NCI-H345 (cell line): ENCODE data around the gene EXO1.
"Not testable (repeated sequence)": the region's sequence is repeated elsewhere in the genome, so short reads cannot be mapped to it uniquely, and the experiment has no call there.

Experiments
- DNase-seq: peaks from one replicate; lab custom pipeline; 2025; lab: John Stamatoyannopoulos, UW

The EXO1 gene

DNA sequence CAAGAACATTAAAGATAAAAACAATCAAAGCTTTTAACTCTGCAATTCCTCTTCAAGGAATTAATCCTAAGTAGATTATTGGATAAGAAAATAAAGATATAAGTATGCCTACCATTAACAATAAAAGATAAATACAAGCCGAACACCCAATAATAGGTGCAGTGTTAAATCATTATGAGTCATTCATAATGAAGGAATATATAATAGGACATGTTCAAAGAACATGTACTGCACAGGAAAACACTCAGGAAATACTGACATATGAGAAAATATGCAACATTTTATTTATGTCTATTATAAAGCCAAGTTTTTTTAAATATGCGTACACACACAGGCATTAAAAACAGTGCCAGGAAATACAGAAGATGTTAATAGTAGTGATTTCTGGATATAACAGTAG is 11.1 kb upstream of the EXO1 start:
- no peak for DNase-seq

DNA sequence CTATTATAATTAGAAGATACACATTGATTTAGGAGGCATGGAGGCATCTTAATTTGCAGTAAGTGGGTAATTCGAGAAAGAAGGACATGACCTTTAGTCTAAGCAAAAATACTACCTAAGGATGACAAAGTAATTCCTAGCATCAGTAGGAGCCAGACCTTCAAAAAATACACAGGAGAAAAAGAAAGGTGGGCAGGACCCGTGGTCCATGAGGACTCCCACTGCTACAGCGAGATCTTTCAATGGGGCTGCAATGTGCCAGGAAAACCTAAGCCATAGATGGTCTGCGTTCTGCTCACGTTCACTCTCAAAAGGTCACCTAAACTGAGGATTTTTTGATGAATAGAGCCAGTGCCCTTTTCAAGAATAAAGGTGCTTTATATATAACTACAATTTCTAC is 10.6 kb upstream of the EXO1 start:
- DNase-seq: no peak

DNA sequence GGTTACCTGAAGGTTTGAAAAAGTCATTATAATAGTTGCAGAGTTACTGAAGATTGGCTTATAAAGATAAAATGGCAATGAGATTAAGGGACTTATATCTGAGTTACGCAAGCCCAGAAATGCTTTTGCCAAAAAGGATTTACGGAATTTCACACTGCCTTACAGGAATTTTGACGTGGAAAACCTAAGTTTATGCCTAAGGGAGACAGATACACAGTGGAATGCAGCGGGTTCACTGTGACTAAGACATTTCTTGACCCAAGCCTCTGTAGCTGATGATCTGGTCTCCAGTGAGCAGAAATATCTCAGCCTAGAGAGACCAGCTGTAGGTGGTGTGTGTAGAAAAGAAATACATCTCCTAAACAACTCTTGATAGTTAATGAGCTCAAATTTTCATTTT is 10.1 kb upstream of the EXO1 start:
- DNase-seq: no peak

DNA sequence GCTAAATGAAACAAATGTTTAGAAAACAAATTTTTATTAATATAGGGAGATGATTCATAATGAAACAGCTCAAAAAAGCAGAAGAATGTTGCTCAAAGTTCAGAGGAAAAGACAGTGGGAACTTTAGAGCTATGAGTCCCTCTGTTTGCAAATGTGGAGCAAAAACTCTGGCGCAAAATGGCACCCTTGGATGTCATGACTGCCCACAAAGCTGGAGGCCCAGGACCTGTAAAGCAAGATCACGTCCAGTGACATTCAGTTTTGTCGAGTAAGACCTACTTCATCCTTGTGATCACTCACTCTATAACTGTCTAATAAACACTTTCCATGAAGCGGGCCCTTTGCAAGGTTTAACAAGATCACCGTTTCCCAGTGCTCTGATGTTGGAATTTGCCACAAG is 9.1 kb upstream of the EXO1 start:
- no peak for DNase-seq

DNA sequence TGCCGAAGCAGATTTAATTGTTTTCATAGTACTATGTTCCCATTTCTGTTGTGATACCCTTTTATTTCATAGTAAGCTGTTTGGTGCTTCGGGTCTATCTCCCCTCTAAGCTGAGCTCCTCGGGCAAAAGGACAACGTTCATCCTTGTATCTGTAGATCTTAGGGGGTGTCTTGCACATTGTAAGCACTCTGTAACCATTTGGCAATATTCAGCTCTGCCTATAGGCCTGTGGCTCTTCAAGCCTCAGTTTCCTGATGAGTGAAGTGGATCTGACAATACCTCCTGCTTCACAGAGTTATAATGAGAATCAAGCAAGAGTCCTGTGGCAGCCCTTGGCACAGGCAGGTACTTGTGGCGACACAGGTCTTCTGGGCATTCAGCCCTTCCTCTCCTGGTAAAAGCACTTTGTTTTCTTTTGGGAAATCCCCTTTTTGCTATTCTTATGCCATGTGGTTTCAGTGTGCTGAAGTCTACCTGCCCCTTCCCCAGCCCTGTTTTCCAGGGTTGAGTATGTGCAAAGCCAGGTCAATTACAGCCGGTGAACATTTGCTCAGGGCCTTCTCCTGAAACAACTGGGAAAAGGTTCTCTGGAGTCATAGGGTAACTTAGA is 8.5 kb upstream of the EXO1 start:
- no peak for DNase-seq

DNA sequence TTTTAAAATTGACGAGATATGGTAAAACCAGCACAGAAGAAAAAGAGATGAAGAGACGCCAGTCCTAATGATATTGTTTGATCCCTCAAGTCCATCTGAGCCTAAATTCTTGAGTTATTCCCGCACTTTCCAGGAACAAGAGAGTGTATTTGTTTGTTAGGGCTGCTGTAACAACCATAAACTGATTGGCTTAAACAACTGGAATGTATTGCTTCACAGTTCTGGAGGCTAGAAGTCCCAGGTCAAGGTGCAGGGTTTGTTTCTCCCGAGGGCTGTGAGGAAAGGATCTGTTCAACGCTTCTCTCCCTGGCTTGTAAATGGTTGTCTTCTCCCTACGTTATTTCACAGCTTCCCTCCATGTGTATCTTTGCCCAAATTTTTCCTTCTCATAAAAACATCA is 7.8 kb upstream of the EXO1 start:
- DNase-seq: no peak

DNA sequence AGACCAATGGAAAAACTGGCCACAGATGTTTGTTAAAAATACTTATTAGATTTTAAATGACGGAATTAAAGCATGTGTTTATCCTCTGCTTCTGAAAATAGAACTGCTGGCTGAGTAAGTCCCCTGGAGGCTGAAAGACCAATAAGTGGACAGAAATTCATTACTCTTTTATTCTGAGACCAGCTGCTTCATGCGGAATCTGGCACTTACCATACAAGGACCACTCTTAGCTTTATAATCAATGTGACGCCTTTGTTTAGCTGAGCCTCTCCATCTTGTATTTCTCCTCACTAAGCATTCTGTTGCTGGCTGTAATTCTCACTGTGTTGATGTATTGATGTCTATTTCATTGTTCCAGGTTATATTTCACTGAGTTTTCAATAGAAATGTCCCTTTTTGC is 6.3 kb upstream of the EXO1 start:
- peak; percentile 92 for DNase-seq

DNA sequence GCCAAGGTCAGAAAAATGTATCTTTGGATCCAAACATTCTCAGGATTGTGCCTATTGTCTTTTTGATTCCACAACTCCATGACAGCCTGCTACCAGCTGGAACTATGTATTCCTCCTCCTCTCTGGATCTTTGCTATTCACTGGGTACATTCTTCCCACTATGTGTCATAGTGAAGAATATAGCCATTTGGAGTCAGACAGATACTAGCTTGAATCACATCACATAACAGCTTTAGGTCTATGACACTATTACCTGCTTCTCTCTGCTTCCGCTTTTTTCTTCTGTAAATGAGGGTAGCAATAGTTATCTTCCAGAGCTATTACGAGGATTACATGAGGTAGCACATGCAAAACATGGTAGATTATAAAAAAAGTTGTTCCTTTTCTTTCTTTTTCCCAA is 5.4 kb upstream of the EXO1 start:
- peak; percentile 54 for DNase-seq

DNA sequence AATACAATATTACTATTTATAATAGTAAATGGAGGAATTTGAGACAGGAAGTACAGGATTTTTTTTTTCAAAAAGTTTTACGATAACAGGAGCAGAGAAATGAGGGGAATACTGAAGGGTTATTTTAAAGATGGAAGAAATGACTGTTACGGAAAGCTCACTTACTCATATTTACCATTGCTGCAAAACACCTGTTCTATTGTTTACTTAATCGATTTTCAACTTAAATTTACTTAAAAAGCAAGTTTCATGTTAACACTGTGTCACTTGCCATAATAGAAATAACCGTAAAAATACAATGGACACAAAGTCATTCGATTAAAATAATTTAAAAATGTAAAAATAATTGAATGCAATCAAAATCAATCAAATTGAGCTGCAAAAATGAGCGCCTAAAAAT is 3.4 kb upstream of the EXO1 start:
- peak; percentile 11 for DNase-seq

DNA sequence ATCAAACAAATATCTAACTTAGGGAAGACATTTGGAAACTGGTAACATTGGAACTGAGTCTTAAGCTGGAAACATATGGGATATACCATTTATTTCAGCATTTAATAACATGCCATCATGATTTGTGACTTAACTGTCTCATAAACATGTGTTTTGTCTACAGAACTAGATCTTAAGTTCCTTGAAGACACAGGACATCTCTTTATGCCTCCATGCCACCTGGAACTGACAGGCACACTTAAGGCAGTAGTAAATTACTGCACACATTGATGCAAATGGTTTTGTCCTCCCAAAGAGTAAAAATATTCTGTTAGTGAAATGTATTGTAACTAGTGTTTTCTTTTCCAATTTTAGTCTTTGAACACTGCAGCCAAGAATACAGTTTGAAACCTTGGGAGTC is 1.6 kb upstream of the EXO1 start:
- no peak for DNase-seq

DNA sequence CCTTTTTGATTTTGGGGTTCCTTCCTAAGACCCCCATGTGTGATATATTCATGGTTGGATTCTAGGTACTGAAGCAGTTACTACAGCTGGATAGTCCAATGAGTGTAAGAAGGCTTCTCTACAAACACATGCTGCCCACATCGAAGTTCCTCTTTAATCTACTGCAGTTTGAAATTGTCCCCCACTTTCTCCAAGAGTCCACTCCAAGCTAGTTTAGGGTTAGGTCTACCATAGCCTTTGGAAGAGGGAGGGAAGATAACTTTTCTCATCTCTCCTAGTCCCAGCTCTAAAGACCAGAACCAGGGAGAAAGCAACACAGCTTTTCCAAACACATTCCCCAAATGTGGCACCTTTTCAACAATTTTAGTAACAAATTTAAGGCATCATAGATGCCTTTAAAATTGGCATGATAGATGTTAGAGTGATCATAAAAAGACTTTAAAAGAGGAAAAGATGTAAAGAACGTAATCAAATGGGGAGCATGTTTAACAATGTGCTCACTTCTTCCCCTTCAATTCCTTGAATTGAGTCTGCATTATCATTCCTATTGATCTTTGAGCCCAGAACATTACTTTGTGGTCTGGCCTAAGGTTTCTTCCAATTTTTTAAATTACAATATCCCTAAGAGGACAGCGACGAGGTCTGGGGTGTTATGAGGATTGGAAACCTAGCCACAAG is 1.0 kb upstream of the EXO1 start:
- DNase-seq: no peak

DNA sequence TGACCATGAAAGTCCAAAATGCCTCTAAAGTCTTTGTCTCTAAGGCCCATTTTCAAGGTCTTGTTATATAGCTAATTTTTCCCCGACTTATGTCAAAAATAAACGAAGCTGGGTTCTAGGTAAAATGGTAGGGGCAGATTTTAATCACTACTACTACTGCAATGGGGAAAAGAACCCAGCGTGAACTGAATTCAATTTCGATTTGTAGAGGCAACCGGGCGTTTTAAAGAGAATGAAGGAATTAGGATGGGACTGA is 536 bp upstream of the EXO1 start:
- no peak for DNase-seq

DNA sequence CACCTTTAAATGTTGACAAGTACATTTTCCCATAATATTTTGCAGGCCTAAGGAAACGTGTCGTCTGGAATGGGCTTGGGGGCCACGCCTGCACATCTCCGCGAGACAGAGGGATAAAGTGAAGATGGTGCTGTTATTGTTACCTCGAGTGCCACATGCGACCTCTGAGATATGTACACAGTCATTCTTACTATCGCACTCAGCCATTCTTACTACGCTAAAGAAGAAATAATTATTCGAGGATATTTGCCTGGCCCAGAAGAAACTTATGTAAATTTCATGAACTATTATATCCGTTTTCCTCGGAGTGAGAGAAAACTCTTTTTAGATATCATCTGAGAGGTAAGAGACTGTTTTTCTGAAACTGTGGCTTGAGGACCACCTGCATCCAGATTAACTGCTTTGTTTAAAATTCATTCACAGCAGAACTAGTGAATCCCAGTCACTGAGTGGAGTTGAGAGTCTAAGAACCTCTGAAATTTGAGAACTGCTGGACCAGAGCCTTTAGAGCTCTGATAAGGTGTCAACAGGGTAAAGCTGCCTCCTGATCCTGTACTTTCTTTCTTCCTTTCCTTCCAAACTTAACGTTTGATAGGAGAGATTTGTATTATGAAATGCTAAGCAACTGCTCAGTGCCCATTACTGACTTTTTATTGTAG is 811 bp downstream of the EXO1 start:
- DNase-seq: no peak

DNA sequence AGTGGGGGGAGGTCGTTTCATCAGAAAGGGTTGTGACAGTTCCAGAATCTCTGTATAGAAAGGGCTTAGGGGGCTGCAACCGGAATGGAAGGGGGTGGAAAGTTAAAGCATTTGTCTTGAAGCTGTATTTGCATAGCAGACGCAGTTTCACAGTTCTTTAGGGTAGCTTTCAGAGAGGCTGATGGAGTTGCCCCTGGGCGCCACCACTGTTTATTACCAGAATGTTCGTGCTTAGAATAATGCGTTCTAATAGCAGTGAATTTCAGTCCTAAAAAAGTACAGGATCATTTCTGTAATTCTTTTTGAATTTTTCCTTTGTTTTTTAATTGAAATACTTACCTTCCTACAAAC is 1.3 kb downstream of the EXO1 start:
- no peak for DNase-seq

DNA sequence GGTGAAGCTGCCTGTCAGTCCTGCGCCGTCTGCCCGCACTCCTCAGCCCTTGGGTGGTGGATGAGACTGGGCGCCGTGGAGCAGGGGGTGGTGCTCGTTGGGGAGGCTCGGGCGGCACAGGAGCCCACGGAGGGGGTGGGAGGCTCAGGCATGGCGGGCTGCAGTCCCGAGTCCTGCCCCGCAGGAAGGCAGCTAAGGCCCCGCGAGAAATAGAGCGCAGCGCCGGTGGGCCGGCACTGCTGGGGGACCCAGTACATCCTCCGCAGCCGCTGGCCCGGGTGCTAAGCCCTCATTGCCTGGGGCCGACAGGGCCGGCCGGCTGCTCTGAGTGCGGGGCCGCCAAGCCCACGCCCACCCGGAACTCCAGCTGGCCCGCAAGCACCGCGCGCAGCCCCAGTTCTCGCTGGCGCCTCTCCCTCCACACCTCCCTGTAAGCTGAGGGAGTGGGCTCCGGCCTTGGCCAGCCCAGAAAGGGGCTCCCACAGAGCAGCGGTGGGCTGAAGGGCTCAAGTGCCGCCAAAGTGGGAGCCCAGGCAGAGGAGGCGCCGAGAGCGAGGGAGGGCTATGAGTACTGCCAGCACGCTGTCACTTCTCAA is 7.6 kb downstream of the EXO1 start:
- not testable (repeated sequence) for DNase-seq

DNA sequence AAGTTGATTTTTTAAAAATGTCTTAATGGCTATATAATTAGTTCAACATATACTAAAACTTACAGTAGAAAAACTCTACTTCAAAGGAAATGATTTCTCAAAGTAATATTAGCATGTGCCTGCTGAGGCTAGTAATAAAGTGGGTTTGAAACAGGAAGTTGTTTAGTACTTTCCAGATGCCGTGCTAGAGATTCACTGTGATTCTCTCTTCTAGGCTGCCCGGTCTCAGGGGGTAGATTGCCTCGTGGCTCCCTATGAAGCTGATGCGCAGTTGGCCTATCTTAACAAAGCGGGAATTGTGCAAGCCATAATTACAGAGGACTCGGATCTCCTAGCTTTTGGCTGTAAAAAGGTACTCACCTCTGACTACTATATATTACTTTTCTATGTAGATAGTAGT is 9.1 kb downstream of the EXO1 start:
- no peak for DNase-seq

DNA sequence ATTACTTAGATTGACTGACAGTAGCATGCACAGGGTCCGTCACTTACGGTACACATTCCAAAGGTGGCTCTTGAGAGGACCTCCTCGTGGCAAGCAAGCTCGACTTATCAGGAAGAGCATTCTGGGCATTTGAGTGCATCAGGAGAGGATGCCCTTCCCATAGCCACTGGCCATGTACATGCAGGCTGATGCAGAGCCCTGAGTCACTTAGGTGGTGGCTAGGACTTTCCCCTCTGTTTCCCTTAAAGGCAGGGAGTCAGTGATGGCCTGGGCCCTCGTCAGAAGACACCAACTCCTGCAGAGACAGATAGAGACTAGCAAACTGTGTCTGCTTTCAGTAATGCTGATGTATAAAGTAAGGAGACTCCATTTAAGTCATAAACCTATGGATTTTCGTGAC is 12.9 kb downstream of the EXO1 start:
- DNase-seq: no peak

DNA sequence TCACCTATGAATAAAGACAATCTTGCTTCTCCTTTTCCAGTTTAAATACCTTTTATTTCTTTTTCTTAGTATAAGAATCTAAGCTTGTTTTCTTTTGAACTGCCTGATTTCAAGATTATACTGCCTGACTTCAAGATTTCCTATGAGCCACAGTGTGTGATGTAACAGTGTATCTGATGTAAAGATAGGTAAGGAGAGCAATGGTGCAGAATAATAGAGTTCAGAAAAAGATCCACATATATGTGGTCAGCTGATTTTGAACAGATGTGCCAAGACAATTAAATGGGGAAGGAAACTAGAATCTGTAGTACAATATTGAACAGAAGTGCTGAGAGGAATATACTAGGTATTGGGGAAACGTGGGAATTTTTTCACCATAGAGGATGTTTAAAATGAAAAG is 21.0 kb downstream of the EXO1 start:
- no peak for DNase-seq

DNA sequence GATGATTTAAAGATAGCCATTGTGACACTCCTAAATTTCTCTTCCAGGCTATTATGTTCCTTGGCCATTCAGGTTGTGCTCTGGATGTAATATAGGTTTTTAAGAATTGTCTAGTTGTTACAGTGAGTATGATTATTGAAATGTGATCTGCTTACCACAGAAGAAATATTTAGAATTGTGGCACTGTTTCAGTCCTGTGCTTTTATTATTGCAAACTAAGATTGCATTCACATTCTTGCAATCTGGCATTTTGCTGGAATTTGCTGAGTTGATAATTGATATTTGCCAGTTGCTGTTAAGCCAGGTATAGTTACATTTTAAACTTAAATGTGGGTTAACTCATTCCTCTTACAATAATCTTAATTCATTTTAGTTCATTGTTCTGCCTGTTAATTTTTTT is 22.3 kb downstream of the EXO1 start:
- no peak for DNase-seq

DNA sequence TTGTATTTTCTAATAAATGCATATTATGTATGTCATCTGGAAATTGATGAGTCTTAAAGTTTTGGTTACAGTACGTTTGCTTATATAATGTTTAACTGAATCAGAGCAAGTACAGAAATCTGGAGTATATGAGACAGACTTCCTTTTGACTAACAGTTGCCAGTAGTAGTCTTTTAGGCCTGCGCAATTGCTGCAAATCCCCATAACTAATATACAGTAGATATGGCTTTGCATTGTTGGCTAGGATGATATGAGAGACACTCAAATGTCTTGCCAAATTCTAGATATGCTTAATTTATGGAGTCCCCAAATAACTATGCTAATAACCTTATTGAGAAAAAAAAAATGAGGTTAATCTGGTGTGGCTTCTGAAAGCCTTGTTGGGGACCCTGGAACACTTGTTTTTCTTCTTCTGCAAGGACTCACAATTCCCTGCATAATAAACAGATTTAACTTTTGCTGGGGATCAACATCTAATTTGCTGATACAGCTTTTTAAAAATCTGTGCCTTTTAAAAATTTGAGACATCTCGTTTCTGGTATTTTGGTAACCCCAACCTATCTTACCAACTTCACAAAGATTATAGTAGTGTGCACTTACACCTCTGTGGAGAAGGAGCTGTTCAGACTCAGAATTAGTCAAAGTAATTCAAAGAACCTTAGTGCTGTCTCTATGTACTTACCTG is 22.9 kb downstream of the EXO1 start:
- DNase-seq: no peak

DNA sequence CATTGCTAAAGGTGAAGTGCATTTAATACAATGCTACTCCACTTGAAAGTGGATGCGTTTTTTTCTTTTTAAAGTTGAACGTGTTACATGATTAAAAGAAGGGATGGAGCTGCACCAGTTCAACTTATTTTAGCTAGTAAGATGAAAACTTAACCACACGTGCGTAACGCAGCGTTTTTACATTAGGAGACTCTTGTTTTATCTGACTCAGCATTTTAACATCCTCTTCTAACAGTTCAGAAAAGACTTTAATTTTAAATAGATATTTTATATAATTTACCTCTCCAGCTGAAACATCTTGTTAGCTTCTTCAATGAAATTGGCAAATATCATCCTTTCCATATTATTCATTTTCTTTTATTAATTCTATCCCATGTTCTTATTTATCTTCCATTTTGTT is 33.4 kb downstream of the EXO1 start:
- no peak for DNase-seq

DNA sequence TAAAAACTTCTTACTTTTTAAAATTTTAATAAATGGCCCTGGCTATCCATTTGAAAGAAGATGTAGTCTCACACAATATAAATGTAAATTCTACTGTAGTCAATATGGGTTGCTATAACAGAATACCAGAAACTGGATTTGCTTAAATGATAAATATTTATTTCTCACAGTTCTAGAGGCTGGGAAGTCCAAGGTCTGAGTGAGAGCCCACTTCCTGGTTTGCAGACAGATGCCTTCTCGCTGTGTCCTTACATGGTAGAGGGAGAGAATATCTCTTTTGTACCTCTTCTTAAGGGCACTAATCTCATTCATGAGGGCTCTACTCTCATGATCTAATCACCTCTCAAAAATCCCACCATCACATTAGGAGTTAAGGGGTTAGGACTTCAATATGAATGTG is 35.2 kb downstream of the EXO1 start:
- DNase-seq: no peak

DNA sequence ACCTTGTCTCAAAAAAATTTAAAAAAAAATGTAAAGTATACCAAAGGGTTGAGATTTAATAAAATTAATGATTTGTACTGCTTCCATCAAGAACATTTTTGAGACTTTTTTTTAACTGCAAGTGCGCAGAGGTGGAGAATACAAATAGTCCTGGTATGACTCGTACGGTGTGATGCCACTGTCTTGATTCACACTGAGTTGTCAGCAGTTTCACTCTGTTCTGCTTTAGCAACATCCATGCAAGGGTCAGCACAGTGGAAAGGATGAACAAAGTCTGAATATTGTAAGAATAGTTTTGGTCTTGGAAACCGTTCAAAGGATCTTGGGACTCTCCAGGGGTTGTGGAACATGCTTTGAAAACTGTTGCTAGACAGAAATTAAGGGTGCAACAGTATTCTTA is 40.2 kb downstream of the EXO1 start:
- no peak for DNase-seq
